Esophagus (tissue), 2 donors: ENCODE results near the gene ANKH. TPM values are rescaled to one million over a fixed set of nuclear protein-coding genes. Genes with fewer than 3 reads are reported as not detected.
"Not testable (repeated sequence)": the region's sequence is repeated elsewhere in the genome, so short reads cannot be mapped to it uniquely, and the experiment has no call there.

ENCODE experiments used
- H3K27ac ChIP-seq, 2 donors: one replicate each; pipeline ENCODE4 v1.5.1; 2013; ENCODE audit warnings: low read depth in 2 of 2, mild to moderate bottlenecking in 2 of 2, inconsistent platforms in 1 of 2, low read length in 1 of 2, moderate library complexity in 1 of 2
- H3K27me3 ChIP-seq, 2 donors: one replicate each; pipeline ENCODE4 v1.6.1; 2013; ENCODE audit warnings: low read length in 2 of 2, control low read depth in 1 of 2, mild to moderate bottlenecking in 1 of 2; ENCODE audit not compliant: insufficient read depth in 2 of 2, control insufficient read depth in 1 of 2
- H3K36me3 ChIP-seq, 2 donors: one replicate each; pipeline ENCODE4 v1.6.1; 2013; ENCODE audit warnings: low read length in 1 of 2; ENCODE audit not compliant: control insufficient read depth in 2 of 2, insufficient read depth in 2 of 2
- H3K4me1 ChIP-seq, 2 donors: one replicate each; pipeline ENCODE4 v1.6.1; 2013; ENCODE audit warnings: low read length in 1 of 2; ENCODE audit not compliant: control insufficient read depth in 2 of 2, insufficient read depth in 2 of 2
- H3K4me3 ChIP-seq, 2 donors: one replicate each; pipeline ENCODE4 v1.5.1; 2013; ENCODE audit warnings: low read length in 2 of 2, mild to moderate bottlenecking in 2 of 2, low read depth in 1 of 2, moderate library complexity in 1 of 2
- H3K9me3 ChIP-seq, 2 donors: one replicate each; pipeline ENCODE4 v1.6.1; 2013; ENCODE audit warnings: mild to moderate bottlenecking in 2 of 2, low read depth in 1 of 2, low read length in 1 of 2, moderate library complexity in 1 of 2; ENCODE audit not compliant: control insufficient read depth in 2 of 2, insufficient read depth in 1 of 2
- WGBS, 2 donors: extraction: QIAGEN DNeasy Blood & Tissue Kit; methylation state at CpG; one replicate each; pipeline ENCODE4 v1.1.7; 2013; 5-methylcytosine and 5-hydroxymethylcytosine counted together
- polyA plus RNA-seq, 2 donors: library from polyadenylated mRNA; stranded (reverse); fragments of 200-250 nt; gene quantifications; one replicate each; pipeline ENCODE4 v1.2.3, GENCODE V29; 2013
- donor health status: healthy with polysubstance abuse.
- donor health status: Bipolar disorder and iron deficiency.

The ANKH gene
- polyA plus RNA-seq, 2 donors, result 5.6 to 12.7 TPM

DNA sequence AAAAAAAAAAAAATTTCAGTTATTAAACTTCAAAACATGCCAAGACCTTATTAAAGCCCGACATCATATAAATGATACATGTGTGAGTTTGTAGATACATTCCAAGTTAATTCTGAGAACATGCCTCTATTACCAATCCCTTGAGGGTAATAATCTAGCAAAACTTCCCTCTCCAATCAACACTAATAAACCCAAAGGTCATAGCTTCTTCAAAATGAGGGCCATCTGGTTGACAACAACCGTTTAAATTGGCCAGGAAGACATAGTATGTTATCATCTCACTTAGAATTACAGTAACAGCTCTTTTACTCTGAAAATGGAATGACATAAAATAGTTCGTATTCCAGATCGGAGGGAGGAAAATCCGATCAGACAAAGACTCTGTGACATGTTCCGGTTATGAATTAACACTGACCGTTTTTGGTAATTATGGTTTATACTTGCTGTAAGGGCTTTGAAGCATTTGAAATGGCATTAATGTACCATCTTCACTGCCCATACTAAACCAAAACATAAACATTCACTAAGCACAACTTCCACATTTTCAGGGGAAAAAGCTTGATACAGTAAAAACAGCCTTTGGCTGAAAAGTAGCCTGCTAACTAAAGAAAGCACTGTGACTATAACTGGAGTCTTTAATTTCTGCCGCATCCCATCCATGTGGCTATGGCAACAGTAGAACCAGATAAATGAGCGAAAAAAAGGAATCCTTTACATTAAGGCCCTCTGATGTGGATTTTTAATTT lies 50.3 kb downstream of the ANKH start:
- no peak overlapping the region for H3K27ac ChIP-seq
- no peaks in the 10 kb centered on the region for H3K9me3 ChIP-seq
- WGBS, 2 donors, result 67 to 70% methylated on average over 9 of the region's 9 CpGs
- H3K4me1 ChIP-seq, result peaks cover 0 to 5% of the 10 kb centered on the region in 2 donors
- H3K4me3 ChIP-seq, result no peak overlapping the region
- no peaks in the 10 kb centered on the region for H3K27me3 ChIP-seq
- H3K36me3 ChIP-seq, result no peaks in the 10 kb centered on the region

DNA sequence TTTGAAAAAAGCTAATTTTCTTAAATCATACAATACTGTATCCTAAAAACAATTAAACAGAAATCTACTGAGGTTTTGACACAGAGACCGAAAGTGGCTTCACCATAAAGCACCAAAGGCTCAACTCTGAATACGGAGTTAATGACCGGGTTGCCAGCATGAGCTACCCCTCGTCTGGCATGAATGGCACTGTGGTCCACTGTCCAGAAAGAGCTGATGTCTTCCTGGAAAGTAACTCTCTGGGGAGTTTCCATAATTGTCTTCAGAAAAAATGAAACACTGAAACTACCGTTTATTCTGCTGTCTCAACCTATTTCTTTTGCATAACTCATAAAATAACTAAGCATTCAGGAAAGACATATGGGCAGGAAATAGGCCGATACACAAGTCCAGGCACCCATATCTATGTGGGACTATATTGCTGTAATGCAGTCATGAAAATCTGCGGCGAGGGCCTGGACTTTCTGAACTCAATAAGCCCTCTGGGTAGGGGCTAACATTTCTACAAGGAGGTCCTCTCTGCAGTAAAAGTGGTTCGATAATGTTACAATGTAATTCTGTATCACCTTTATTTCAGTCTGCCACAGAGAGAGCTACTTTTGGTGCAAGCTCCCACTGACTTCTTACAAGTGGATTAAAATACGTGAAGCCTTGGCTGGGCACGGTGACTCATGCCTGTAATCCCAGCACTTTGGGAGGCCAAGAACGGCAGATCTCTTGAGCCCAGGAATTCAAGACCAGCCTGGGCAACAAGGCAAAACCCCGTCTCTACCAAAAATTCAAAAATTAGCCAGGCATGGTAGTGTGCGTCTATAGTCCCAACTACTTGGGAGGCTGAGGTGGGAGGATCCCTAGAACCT lies 52.4 kb downstream of the ANKH start:
- 64 to 71% methylated on average over 14 of the region's 14 CpGs for WGBS, 2 donors
- Histone ChIP-seq H3K4me3 (no peak overlapping the region), H3K36me3 (no peaks in the 10 kb centered on the region), H3K27ac (no peak overlapping the region), H3K9me3 (no peaks in the 10 kb centered on the region), H3K4me1 (peaks cover 0 to 5% of the 10 kb centered on the region in 2 donors), H3K27me3 (no peaks in the 10 kb centered on the region)

DNA sequence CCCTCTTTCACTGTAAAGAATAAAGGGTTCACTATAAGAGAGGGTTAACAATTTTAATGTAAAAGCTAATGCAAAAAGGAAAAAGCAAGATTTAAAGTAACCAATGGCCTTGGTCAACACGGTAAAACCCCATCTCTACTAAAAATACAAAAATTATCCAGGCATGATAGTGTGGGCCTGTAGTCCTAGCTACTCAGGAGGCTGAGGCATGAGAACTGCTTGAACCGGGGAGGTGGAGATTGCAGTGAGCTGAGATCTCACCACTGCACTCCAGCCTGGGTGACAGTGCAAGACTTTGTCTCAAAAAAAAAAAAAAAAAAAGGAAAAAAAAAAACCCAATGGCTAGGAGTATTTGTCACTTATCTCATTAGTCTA lies 53.8 kb downstream of the ANKH start:
- 79 to 89% methylated on average over 2 of the region's 2 CpGs for WGBS, 2 donors
- not testable (repeated sequence) for H3K27me3 ChIP-seq, H3K36me3 ChIP-seq, H3K4me1 ChIP-seq, H3K27ac ChIP-seq, H3K9me3 ChIP-seq, H3K4me3 ChIP-seq

DNA sequence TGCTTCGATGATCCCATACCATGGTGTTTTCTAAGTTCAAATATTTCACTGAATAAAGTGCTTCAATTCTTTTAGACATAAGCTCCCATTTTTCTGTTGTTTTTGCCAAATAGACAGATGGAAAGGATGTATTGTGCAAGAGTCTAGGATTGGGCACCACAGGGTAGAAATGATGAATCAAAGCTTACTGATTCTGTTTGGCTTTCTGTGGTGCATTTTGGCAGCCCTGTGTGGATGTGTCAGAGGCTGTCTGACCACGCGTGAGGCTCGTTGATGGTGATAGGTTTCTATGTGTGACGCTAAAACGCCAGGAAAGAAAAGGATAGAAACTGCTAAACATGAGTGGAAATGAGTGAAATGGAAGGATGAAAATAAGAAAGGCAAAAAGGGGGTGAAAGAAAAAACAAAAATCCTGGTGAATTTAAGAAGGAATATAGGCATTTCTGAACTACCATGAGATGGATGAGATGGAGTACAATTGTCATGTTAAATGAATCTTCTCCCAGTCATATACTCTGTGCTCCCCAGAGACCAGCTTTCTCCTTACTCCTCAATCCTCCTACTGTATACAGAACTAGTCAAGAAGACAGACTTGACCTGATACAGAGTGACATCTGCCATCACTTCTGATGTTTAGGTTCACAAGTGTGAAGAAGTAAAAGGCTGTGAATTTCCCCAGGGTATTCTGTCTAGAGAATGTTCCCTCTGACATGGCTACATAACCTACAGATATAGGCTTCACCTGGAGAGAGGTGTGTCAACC lies 54.4 kb downstream of the ANKH start:
- H3K27ac ChIP-seq, result no peak overlapping the region
- no peaks in the 10 kb centered on the region for H3K9me3 ChIP-seq
- H3K4me3 ChIP-seq, result no peak overlapping the region
- H3K27me3 ChIP-seq, result no peaks in the 10 kb centered on the region
- no peaks in the 10 kb centered on the region for H3K36me3 ChIP-seq
- H3K4me1 ChIP-seq, result peaks cover 0 to 5% of the 10 kb centered on the region in 2 donors
- WGBS, 2 donors, result 47 to 62% methylated on average over 6 of the region's 6 CpGs

DNA sequence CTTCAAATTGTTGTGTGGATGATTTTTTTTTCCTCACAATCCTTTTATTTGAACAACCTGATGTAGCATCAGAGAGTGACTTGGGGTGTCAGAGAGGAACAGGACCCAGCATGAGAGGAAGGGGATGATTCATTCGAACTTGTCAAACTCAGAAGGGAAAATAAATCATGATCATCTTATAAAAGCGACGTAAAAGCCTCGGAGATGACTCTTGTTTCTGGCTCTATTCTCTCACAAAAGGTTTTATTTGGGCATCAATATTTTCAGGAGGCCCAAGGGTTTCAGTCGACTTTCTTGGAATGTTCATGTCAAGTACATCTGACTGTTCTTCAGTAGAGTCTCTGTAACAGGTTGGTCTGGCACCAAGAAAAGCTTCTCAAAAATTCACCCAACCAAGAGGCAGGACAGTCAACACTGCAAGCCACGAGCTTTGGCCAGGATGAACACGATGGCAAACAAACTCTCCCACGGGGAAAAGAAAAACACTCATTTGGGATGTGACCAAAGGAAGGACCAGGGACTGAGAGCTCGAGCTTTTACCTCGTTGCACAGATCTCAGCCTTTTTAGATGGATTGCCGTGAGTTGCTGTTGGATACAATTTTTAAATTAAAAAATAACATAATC lies 55.1 kb downstream of the ANKH start:
- 61 to 66% methylated on average over 11 of the region's 11 CpGs for WGBS, 2 donors
- no peaks in the 10 kb centered on the region for H3K36me3 ChIP-seq
- H3K27ac ChIP-seq, result no peak overlapping the region
- H3K27me3 ChIP-seq, result no peaks in the 10 kb centered on the region
- H3K4me1 ChIP-seq, result peaks cover 0 to 5% of the 10 kb centered on the region in 2 donors
- H3K4me3 ChIP-seq, result no peak overlapping the region
- H3K9me3 ChIP-seq, result no peaks in the 10 kb centered on the region

DNA sequence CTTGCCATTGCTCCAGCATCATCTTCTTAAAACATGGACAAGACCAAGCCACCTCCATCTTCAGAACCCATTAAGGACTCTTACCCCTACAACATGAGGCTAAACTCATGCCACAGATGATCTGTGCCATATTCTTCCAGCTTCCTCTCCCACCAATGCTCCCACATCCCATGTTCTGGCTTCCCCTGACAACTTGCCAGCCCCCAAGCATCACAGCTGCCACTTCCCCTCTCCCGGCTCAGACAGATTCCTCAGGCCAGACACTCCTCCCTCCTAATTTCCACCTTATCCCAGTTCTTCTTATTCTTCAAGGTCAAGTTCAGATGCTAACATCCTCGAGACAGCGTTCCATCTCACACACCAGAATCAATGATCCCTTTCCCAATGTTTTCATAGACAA lies 57.8 kb downstream of the ANKH start:
- 90 to 91% methylated on average over 3 of the region's 3 CpGs for WGBS, 2 donors
- no peak overlapping the region for H3K4me3 ChIP-seq
- no peaks in the 10 kb centered on the region for H3K36me3 ChIP-seq
- H3K27ac ChIP-seq, result no peak overlapping the region
- H3K4me1 ChIP-seq, result peaks cover 0 to 5% of the 10 kb centered on the region in 2 donors
- no peaks in the 10 kb centered on the region for H3K27me3 ChIP-seq
- no peaks in the 10 kb centered on the region for H3K9me3 ChIP-seq

DNA sequence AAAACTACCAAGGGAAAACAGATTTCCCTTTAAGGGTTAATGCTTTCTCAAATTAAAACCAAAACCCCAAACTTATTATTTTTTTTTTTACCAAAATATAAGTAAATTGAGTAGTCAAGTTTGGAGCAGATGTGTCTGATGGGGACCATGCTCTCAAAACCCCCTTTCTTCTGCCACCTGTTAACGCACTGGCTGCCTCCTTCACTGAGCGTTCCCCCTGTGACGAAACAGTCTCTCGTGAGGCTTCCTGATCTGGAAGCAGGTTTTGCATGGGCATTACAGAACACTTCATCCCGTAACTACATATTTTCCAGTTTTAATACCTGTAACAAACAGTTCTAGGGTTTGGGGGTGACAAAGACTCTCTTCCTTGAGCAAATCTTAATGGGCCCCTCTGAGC lies 59.4 kb downstream of the ANKH start:
- 92 to 94% methylated on average over 5 of the region's 5 CpGs for WGBS, 2 donors
- H3K4me1 ChIP-seq, result peaks cover 0 to 5% of the 10 kb centered on the region in 2 donors
- H3K27ac ChIP-seq, result no peak overlapping the region
- no peaks in the 10 kb centered on the region for H3K36me3 ChIP-seq
- H3K4me3 ChIP-seq, result no peak overlapping the region
- H3K27me3 ChIP-seq, result no peaks in the 10 kb centered on the region
- H3K9me3 ChIP-seq, result no peaks in the 10 kb centered on the region

DNA sequence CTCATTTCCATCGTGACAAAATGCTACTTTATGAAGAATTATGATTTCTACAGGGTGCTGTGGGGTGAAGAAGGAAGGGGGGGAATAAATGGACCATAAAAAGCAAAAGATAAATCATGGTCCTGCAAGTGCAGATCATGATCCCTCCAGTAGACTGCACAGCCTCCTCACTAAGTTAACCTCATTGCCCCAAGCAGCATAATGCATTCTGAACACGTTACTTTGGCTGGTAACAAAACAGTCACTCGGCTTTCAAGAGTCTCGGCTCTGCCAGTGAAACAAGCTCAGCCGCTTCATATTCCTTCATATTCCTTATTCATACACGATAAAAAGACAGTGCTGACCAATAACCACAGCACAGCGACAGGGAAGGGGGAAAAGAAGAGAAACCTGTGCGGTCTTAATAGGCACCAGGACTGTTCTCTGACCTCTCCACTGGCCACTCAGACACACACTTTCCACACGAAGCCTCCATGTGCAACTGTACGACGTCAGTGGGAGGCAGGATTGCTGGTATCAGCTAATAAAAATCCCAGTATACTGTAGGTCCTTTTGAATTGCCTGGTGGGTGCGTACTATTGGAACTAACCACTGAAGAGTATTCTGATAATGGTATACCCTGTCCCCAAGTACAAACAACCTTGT lies 60.5 kb downstream of the ANKH start:
- 85 to 86% methylated on average over 12 of the region's 12 CpGs for WGBS, 2 donors
- no peaks in the 10 kb centered on the region for H3K27me3 ChIP-seq
- H3K4me1 ChIP-seq, result peaks cover 0 to 2% of the 10 kb centered on the region in 2 donors
- peak overlapping the region in 1 of 2 donors; percentile 22 for H3K27ac ChIP-seq
- H3K36me3 ChIP-seq, result no peaks in the 10 kb centered on the region
- H3K9me3 ChIP-seq, result no peaks in the 10 kb centered on the region
- no peak overlapping the region for H3K4me3 ChIP-seq

DNA sequence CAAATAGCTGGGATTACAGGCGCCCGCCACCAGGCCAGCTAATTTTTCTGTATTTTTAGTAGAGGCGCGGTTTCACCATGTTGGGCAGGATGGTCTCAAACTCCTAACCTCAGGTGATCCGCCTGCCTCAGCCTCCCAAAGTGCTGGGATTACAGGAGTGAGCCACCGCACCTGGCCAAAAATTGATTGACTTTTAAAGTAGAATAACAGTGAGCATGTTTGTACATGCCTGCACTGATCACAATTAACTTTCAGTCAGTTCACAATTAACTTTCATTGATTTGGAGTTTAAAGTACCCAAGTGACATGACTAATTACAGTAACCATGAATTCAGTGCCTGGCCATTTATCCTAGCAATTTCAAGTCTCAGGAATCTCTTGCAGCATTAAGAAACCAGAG lies 61.3 kb downstream of the ANKH start:
- 84 to 90% methylated on average over 6 of the region's 6 CpGs for WGBS, 2 donors

More for the DNA sequence above, 61.3 kb downstream of the ANKH start:
- no peaks in the 10 kb centered on the region for H3K27me3 ChIP-seq
- no peaks in the 10 kb centered on the region for H3K9me3 ChIP-seq
- no peaks in the 10 kb centered on the region for H3K36me3 ChIP-seq
- H3K27ac ChIP-seq, result peak overlapping the region; percentile 32 to 42
- H3K4me1 ChIP-seq, result peaks cover 0 to 2% of the 10 kb centered on the region in 2 donors
- no peak overlapping the region for H3K4me3 ChIP-seq
